Fibroblast of lung (primary cell): Measurements from ENCODE around the gene DNPEP. TPM values are rescaled to one million over a fixed set of nuclear protein-coding genes. Genes with fewer than 3 reads are reported as not detected.

Experiments used
- DNase-seq, 2 donors: peaks; one replicate each; pipeline versions ENCODE4 v3.0.0 to v3.0.0-alpha.2; 2010; ENCODE audit warnings: low read depth in 2 of 2
- H2AFZ ChIP-seq: 2 replicates; pipeline ENCODE4 v1.5.1; 2012; ENCODE audit warnings: low read length, control low read depth, inconsistent platforms
- H3K27ac ChIP-seq: 2 replicates; pipeline ENCODE4 v1.5.1; 2011; ENCODE audit warnings: low read length, control low read depth; ENCODE audit not compliant: insufficient read depth
- H3K27me3 ChIP-seq: 2 replicates; pipeline ENCODE4 v1.5.1; 2011; ENCODE audit warnings: mild to moderate bottlenecking, low read length; ENCODE audit not compliant: control insufficient read depth, insufficient read depth
- H3K36me3 ChIP-seq: 2 replicates; pipeline ENCODE4 v1.5.1; 2011; ENCODE audit warnings: low read length; ENCODE audit not compliant: control insufficient read depth, insufficient read depth
- H3K4me1 ChIP-seq: 2 replicates; pipeline ENCODE4 v1.5.1; 2011; ENCODE audit warnings: low read length; ENCODE audit not compliant: control insufficient read depth, insufficient read depth; ENCODE audit errors: extremely low read depth
- H3K4me2 ChIP-seq: 2 replicates; pipeline ENCODE4 v1.5.1; 2011; ENCODE audit warnings: low read length, control low read depth; ENCODE audit not compliant: insufficient read depth; ENCODE audit errors: extremely low read depth
- H3K4me3 ChIP-seq, 4 experiments: fragments of 200-600 bp in 1 of 4; sonication (generic) in 1 of 4; replicated peaks in 1 of 4; 2 replicates each; pipeline ENCODE4 v1.5.1; 2011 to 2016; ENCODE audit warnings: low read length in 4 of 4, low read depth in 3 of 4, mild to moderate bottlenecking in 3 of 4, control low read depth in 2 of 4, inconsistent platforms in 1 of 4, mixed read lengths in 1 of 4; ENCODE audit not compliant: insufficient read depth in 1 of 4; ENCODE audit errors: control extremely low read depth in 1 of 4
- H3K79me2 ChIP-seq: 2 replicates; pipeline ENCODE4 v1.5.1; 2012; ENCODE audit warnings: mild to moderate bottlenecking, low read length, inconsistent platforms; ENCODE audit not compliant: control insufficient read depth, insufficient read depth
- H3K9ac ChIP-seq: 2 replicates; pipeline ENCODE4 v1.5.1; 2011; ENCODE audit warnings: mild to moderate bottlenecking, low read length, control low read depth; ENCODE audit not compliant: insufficient read depth
- H3K9me3 ChIP-seq: 2 replicates; pipeline ENCODE4 v1.5.1; 2012; ENCODE audit warnings: low read depth, low read length; ENCODE audit not compliant: control insufficient read depth, insufficient read depth
- H4K20me1 ChIP-seq: 2 replicates; pipeline ENCODE4 v1.5.1; 2011; ENCODE audit warnings: low read length; ENCODE audit not compliant: control insufficient read depth, insufficient read depth; ENCODE audit errors: extremely low read depth
- CTCF ChIP-seq, 2 donors: IDR thresholded peaks in 1 of 2; conservative IDR thresholded peaks in 1 of 2; 1 replicate in 1 of 2; 2 replicates in 1 of 2; pipeline ENCODE4 v1.5.1; 2011 to 2012; ENCODE audit warnings: low read length in 2 of 2, control low read depth in 1 of 2, inconsistent platforms in 1 of 2, low read depth in 1 of 2, mild to moderate bottlenecking in 1 of 2
- EZH2 ChIP-seq: IDR thresholded peaks from 2 replicates; pipeline ENCODE4 v1.5.1; 2012; ENCODE audit warnings: low read length, control low read depth, mild to moderate bottlenecking; ENCODE audit errors: missing control alignments
- polyA plus RNA-seq, 2 donors: library from polyadenylated mRNA; depleted of rRNA in 1 of 2; stranded (reverse) in 1 of 2; unstranded in 1 of 2; fragments of >200 nt; gene quantifications; 2 replicates each; pipeline ENCODE4 v1.2.1, GENCODE V29; 2011 to 2012; ENCODE audit warnings: missing spikeins in 1 of 2
- total RNA-seq: library from RNA; depleted of rRNA; stranded (reverse); fragments of >200 nt; gene quantifications from 2 replicates; pipeline ENCODE4 v1.2.1, GENCODE V29; 2014

The DNPEP gene
- total and polyA plus RNA-seq, 2 donors (not counting 1 experiment from before 2014, with no cell fraction given), result 38.2 to 72.5 TPM

- Histone ChIP-seq H2AFZ (peak overlapping the region; percentile 46), H3K27ac (peak overlapping the region; percentile 92), H3K4me2 (peak overlapping the region; percentile 23)
Observed at GRCh38 chr2:219406861-219407230, 19.1 kb upstream of the DNPEP start.

GRCh38 chr2:219405958-219406860 is 18.5 kb upstream of the DNPEP start:
- no peaks in the 10 kb centered on the region for H3K9me3 ChIP-seq
- peak overlapping the region; percentile 92 for H3K27ac ChIP-seq
- H3K27me3 ChIP-seq, result no peaks in the 10 kb centered on the region
- TF ChIP-seq CTCF (conservative IDR thresholded peaks at IDR 0.05 in 1 of 2, IDR thresholded peaks at IDR 0.05 in 1 of 2; ENCODE audit: low read depth in 1 of 2, low read length in 2 of 2), result no peak
- no peak for TF ChIP-seq EZH2
- H3K79me2 ChIP-seq, result no peaks in the 10 kb centered on the region
- H4K20me1 ChIP-seq, result no peaks in the 10 kb centered on the region
- no peaks in the 10 kb centered on the region for H3K36me3 ChIP-seq
- no peak overlapping the region for H3K9ac ChIP-seq
- no peak for DNase-seq
- H3K4me1 ChIP-seq, result peaks cover 11% of the 10 kb centered on the region
- H3K4me3 ChIP-seq, result no peak overlapping the region
- H3K4me2 ChIP-seq, result peak overlapping the region; percentile 23
- H2AFZ ChIP-seq, result peak overlapping the region; percentile 46

More at GRCh38 chr2:219406861-219407230, 19.1 kb upstream of the DNPEP start:
- H3K9ac ChIP-seq, result no peak overlapping the region
- H3K4me1 ChIP-seq, result peaks cover 11% of the 10 kb centered on the region
- no peaks in the 10 kb centered on the region for H4K20me1 ChIP-seq
- no peaks in the 10 kb centered on the region for H3K36me3 ChIP-seq
- no peaks in the 10 kb centered on the region for H3K27me3 ChIP-seq
- TF ChIP-seq EZH2, result no peak
- no peak for TF ChIP-seq CTCF (conservative IDR thresholded peaks at IDR 0.05 in 1 of 2, IDR thresholded peaks at IDR 0.05 in 1 of 2; ENCODE audit: low read depth in 1 of 2, low read length in 2 of 2)
- H3K9me3 ChIP-seq, result no peaks in the 10 kb centered on the region
- DNase-seq, result peak; percentile 89 to 96
- no peaks in the 10 kb centered on the region for H3K79me2 ChIP-seq
- H3K4me3 ChIP-seq, result no peak overlapping the region

- Histone ChIP-seq H3K27me3 (no peaks in the 10 kb centered on the region), H3K79me2 (no peaks in the 10 kb centered on the region), H3K9me3 (no peaks in the 10 kb centered on the region), H3K4me3 (no peak overlapping the region), H3K27ac (no peak overlapping the region), H2AFZ (no peak overlapping the region), H4K20me1 (no peaks in the 10 kb centered on the region), H3K36me3 (no peaks in the 10 kb centered on the region), H3K9ac (no peak overlapping the region), H3K4me2 (no peak overlapping the region), H3K4me1 (peaks cover 11% of the 10 kb centered on the region)
- no peak for DNase-seq
- TF ChIP-seq CTCF (conservative IDR thresholded peaks at IDR 0.05 in 1 of 2, IDR thresholded peaks at IDR 0.05 in 1 of 2; ENCODE audit: low read depth in 1 of 2, low read length in 2 of 2), result peak in 1 of 2 donors; percentile 19
- TF ChIP-seq EZH2, result no peak
Observed at GRCh38 chr2:219405451-219405850, 17.7 kb upstream of the DNPEP start.
